GM20000 (cell line): ENCODE results near the gene TMEM163.
"Not testable (repeated sequence)": the region's sequence is repeated elsewhere in the genome, so short reads cannot be mapped to it uniquely, and the experiment has no call there.

Source experiments
- DNase-seq: peaks from one replicate; pipeline ENCODE4 v3.0.0; 2012; ENCODE audit warnings: low spot score
- TF ChIP-seq, protein P1 (sequence below): IDR thresholded peaks from 2 replicates; pipeline ENCODE4 v1.5.1; 2012; ENCODE audit warnings: mild to moderate bottlenecking, control low read depth; ENCODE audit errors: extremely low read depth, missing control alignments

Gene TMEM163

DNA sequence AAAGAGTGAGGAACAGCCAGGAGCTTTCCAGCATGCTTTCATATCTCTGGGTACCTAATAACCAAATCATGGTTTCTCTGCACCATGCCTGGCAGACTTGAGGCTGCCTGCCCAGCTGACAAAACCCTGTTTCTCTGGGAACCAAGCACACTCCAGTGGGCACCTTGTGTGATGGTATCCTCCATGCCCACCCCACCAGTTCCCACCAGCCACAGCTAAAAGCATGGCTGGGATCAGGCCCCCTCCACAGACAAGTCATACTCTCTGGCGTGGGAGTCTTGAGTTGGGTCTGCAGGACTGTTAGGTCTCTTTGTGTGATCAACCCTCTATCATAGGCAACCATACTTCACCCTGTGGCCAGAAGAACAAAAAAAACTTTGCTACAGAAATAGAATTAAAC is 56.0 kb downstream of the TMEM163 start:
- no peak for DNase-seq
- TF ChIP-seq, protein P1, sequence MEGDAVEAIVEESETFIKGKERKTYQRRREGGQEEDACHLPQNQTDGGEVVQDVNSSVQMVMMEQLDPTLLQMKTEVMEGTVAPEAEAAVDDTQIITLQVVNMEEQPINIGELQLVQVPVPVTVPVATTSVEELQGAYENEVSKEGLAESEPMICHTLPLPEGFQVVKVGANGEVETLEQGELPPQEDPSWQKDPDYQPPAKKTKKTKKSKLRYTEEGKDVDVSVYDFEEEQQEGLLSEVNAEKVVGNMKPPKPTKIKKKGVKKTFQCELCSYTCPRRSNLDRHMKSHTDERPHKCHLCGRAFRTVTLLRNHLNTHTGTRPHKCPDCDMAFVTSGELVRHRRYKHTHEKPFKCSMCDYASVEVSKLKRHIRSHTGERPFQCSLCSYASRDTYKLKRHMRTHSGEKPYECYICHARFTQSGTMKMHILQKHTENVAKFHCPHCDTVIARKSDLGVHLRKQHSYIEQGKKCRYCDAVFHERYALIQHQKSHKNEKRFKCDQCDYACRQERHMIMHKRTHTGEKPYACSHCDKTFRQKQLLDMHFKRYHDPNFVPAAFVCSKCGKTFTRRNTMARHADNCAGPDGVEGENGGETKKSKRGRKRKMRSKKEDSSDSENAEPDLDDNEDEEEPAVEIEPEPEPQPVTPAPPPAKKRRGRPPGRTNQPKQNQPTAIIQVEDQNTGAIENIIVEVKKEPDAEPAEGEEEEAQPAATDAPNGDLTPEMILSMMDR = no peak

DNA sequence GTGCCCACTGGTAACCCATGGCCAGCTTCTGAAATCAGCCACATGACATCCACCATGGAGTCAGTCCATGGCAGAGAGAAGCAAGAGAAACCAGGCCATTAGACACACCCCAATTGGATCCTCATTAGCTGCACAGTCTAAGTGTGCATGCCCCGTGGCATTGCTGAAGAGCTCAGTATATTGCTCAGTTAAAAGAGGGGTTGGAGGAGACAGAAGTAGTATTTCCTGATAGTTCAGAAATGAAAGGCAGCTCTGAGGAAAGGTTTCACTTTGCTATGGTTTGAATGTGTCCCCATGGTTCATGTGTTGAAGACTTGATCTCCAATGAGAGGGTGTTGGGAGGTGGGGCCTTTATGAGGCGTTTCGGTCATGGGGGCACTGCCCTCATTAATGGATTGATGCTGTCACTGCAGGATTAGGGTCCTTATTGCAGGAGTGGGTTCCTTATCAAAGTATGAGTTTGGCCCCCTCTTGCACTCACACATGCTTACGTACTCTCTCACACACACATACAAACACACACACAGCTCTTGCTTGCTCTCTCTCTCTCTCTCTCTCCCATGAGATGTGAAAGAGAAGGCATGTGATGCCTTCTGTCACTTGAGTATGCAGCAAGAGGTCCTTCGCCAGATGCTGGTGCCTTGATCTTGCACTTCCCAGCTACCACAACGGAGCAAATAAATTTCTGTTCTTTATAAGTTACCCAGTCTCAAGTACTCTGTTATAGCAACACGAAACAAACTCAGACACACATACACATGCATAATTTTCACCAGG is 58.0 kb downstream of the TMEM163 start:
- no peak for DNase-seq
- TF ChIP-seq, protein P1 = no peak

DNA sequence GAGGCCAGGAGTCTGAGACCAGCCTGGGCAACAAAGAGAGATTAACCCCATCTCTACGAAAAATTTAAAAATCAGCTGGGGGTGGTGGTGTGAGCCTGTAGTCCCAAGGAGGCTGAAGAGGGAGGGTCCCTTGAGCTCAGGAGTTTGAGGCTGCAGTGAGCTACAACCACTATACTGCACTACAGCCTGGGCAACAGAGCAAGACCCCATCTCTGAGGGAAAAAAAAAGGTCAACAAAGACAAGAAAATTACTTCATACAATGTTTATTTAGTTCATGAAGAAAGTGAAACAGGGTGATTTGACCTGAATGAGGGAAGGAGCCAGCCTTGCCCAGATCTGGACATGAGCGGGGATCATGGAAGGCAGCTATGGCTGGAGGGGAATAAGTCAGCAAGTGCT is 59.1 kb downstream of the TMEM163 start:
- no peak for DNase-seq

DNA sequence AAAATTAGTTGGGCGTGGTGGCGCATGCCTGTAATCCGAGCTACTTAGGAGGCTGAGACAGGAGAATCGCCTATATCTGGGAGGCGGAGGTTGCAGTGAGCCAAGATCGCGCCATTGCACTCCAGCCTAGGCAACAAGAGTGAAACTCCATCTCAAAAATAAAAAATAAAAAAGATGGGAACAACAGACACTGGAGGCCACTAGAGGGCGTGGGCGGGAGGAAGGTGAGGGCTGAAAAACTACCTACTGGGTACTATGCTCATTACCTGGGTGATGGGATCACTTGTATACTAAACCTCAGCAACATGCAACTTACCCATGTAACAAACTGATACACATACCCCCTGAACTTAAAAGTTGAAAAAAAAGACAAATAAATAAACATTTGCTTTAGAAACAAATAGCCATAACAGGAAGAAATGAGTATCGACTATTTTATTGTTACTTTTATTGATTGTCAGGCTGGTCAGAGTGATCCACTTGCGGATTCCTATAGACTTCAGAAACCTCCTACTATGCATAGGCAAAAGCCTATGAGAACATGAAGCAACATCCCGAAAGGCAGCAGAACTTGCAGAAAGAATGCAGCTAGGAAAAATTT is 61.0 kb downstream of the TMEM163 start:
- no peak for DNase-seq
- TF ChIP-seq, protein P1 = peak; percentile 21

More for the DNA sequence above, 59.1 kb downstream of the TMEM163 start:
- TF ChIP-seq, protein P1 = no peak

DNA sequence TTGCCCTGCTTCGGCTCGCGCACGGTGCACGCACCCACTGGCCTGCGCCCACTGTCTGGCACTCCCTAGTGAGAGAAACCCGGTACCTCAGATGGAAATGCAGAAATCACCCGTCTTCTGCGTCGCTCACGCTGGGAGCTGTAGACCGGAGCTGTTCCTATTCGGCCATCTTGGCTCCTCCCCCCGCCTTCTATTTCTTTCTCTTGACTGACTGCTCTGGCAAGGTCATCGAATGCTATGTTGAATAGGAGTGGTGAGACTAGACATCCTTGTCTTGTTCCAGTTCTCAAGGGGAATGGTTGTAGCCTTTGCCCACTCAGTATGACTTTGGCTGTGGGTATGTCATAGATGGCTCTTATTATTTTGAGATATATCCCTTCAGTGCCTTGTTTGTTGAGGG is 62.4 kb downstream of the TMEM163 start:
- not testable (repeated sequence) for DNase-seq

DNA sequence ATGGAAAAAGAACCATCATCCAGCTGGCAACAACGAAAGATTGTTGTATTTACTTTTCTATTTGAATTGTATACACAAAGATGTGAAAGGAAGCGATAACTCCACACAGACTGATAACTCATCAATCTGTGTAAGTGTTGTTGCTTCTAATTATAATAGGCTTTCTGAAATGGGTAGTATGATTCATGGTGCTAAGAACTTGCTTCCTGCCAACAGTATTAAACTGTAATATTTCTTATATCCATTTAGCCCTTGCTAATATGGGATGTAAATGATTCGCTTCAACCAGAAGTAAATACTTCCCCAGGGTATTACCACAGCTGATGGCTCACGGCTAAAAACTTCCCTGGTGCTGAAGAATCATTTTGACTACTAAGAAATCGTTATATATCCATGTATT is 70.2 kb downstream of the TMEM163 start:
- TF ChIP-seq, protein P1 = no peak
- DNase-seq = no peak

DNA sequence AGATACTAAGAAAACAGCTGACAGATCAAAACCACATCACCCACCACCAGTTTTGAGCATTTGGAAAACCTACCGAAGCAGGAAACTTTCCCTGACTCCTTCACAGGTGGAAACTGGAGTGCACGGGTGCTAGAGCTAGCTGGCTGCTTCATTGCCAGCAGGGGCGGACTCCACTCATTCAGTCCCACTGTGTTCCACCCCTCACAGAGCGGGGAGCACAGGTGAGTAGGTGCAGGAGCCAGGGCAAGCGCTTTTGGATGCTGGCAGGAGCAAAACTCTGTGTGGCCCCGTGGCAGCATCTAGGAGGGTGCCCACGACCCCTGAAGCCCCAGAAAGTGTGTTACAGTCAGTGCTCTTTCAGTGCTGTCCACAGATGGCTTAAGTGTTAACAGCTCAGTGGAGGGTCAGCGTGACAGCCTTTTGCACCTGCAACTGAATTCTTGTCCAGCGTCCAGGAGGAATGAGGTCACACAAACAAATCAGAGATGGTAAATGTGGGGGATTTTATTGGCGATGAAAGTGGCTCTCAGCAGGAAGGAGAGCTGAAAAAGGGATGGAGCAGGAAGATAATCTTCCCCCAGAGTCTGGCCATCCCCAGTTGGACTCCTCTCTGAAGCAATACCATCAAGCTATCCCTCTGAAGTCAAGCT is 71.1 kb downstream of the TMEM163 start:
- TF ChIP-seq, protein P1 = no peak
- no peak for DNase-seq
